Measurements from ENCODE around the gene AP5Z1.

AP5Z1 gene

GRCh38 chr7:4822677-4823076 is 47.3 kb downstream of the AP5Z1 start:
- DNase-seq (ENCODE audit: low read depth), result no peak

- no peak for DNase-seq (ENCODE audit: low read depth)
Measured at GRCh38 chr7:4823441-4824119, 48.2 kb downstream of the AP5Z1 start.

- no peak for DNase-seq (ENCODE audit: low read depth)
Measured at GRCh38 chr7:4824120-4824775, 48.8 kb downstream of the AP5Z1 start.

GRCh38 chr7:4825081-4825480 is 49.7 kb downstream of the AP5Z1 start:
- DNase-seq (ENCODE audit: low read depth), result no peak

- no peak for DNase-seq (ENCODE audit: low read depth)
Measured at GRCh38 chr7:4828720-4829383, 53.4 kb downstream of the AP5Z1 start.

GRCh38 chr7:4830176-4830575 is 54.8 kb downstream of the AP5Z1 start:
- no peak for DNase-seq (ENCODE audit: low read depth)

- DNase-seq (ENCODE audit: low read depth), result no peak
Measured at GRCh38 chr7:4831723-4832495, 56.5 kb downstream of the AP5Z1 start.

- DNase-seq (ENCODE audit: low read depth), result no peak
Measured at GRCh38 chr7:4832711-4833110, 57.3 kb downstream of the AP5Z1 start.

- DNase-seq (ENCODE audit: low read depth), result no peak
Measured at GRCh38 chr7:4833176-4833575, 57.8 kb downstream of the AP5Z1 start.

- no peak for DNase-seq (ENCODE audit: low read depth)
Measured at GRCh38 chr7:4833691-4834600, 58.5 kb downstream of the AP5Z1 start.

GRCh38 chr7:4834601-4835397 is 59.4 kb downstream of the AP5Z1 start:
- no peak for DNase-seq (ENCODE audit: low read depth)

- no peak for DNase-seq (ENCODE audit: low read depth)
Measured at GRCh38 chr7:4835398-4836205, 60.2 kb downstream of the AP5Z1 start.

- DNase-seq (ENCODE audit: low read depth), result no peak
Measured at GRCh38 chr7:4836206-4836661, 60.8 kb downstream of the AP5Z1 start.

GRCh38 chr7:4837041-4837802 is 61.8 kb downstream of the AP5Z1 start:
- DNase-seq (ENCODE audit: low read depth), result no peak

- no peak for DNase-seq (ENCODE audit: low read depth)
Measured at GRCh38 chr7:4837803-4838625, 62.6 kb downstream of the AP5Z1 start.

GRCh38 chr7:4838626-4839334 is 63.4 kb downstream of the AP5Z1 start:
- DNase-seq (ENCODE audit: low read depth), result no peak

- no peak for DNase-seq (ENCODE audit: low read depth)
Measured at GRCh38 chr7:4840079-4840501, 64.7 kb downstream of the AP5Z1 start.
